Ishikawa (cell line): ENCODE data around the gene SULT1C3.

ENCODE experiments used
- CEBPB ChIP-seq: IDR thresholded peaks from 2 replicates; pipeline ENCODE4 v1.6.1; 2012
- CREB1 ChIP-seq: IDR thresholded peaks from 2 replicates; pipeline ENCODE4 v1.6.1; 2012; ENCODE audit warnings: low read depth
- EGR1 ChIP-seq: IDR thresholded peaks from 2 replicates; pipeline ENCODE4 v1.6.1; 2012
- EP300 ChIP-seq: IDR thresholded peaks from 2 replicates; pipeline ENCODE4 v1.6.1; 2012; ENCODE audit warnings: borderline replicate concordance
- FOXM1 ChIP-seq: IDR thresholded peaks from 2 replicates; pipeline ENCODE4 v1.6.1; 2012; ENCODE audit warnings: low read depth, borderline replicate concordance
- MAX ChIP-seq: IDR thresholded peaks from 2 replicates; pipeline ENCODE4 v1.6.1; 2012
- NFIC ChIP-seq: IDR thresholded peaks from 2 replicates; pipeline ENCODE4 v1.6.1; 2012
- RAD21 ChIP-seq: IDR thresholded peaks from 2 replicates; pipeline ENCODE4 v1.6.1; 2012; ENCODE audit warnings: low read depth
- REST ChIP-seq: IDR thresholded peaks from 2 replicates; pipeline ENCODE4 v1.6.1; 2012; ENCODE audit warnings: low read depth, mild to moderate bottlenecking
- TAF1 ChIP-seq: IDR thresholded peaks from 2 replicates; pipeline ENCODE4 v1.6.1; 2012; ENCODE audit warnings: low read depth, mild to moderate bottlenecking
- TCF12 ChIP-seq: IDR thresholded peaks from 2 replicates; pipeline ENCODE4 v1.6.1; 2012; ENCODE audit warnings: low read depth
- TEAD4 ChIP-seq: IDR thresholded peaks from 2 replicates; pipeline ENCODE4 v1.6.1; 2012
- USF1 ChIP-seq: IDR thresholded peaks from 2 replicates; pipeline ENCODE4 v1.6.1; 2012
- YY1 ChIP-seq: IDR thresholded peaks from 2 replicates; pipeline ENCODE4 v1.6.1; 2012; ENCODE audit warnings: low read depth
- ZBTB7A ChIP-seq: IDR thresholded peaks from 2 replicates; pipeline ENCODE4 v1.6.1; 2012; ENCODE audit warnings: low read depth

SULT1C3 gene

GRCh38 chr2:108260773-108261172 is 21.0 kb downstream of the SULT1C3 start:
- TF ChIP-seq CEBPB (no peak), FOXM1 (no peak), TEAD4 (no peak), REST (no peak), RAD21 (no peak), EGR1 (no peak), CREB1 (no peak), MAX (no peak), TCF12 (no peak), NFIC (no peak), ZBTB7A (no peak), USF1 (no peak), TAF1 (no peak), EP300 (no peak), YY1 (no peak)

- no peak for TF ChIP-seq RAD21
- TF ChIP-seq REST = no peak
- TF ChIP-seq MAX = no peak
- no peak for TF ChIP-seq FOXM1
- TF ChIP-seq CREB1 = no peak
- TF ChIP-seq YY1 = no peak
- TF ChIP-seq USF1 = no peak
- TF ChIP-seq EP300 = no peak
- TF ChIP-seq TAF1 = no peak
- TF ChIP-seq NFIC = no peak
- no peak for TF ChIP-seq TEAD4
- no peak for TF ChIP-seq ZBTB7A
- no peak for TF ChIP-seq TCF12
- TF ChIP-seq CEBPB = no peak
- TF ChIP-seq EGR1 = no peak
Measured at GRCh38 chr2:108262036-108262435, 22.3 kb downstream of the SULT1C3 start.

- TF ChIP-seq USF1 = no peak
- TF ChIP-seq EGR1 = no peak
- TF ChIP-seq ZBTB7A = no peak
- no peak for TF ChIP-seq MAX
- no peak for TF ChIP-seq NFIC
- no peak for TF ChIP-seq TAF1
Measured at GRCh38 chr2:108263401-108263800, 23.6 kb downstream of the SULT1C3 start.

- no peak for TF ChIP-seq TCF12
- TF ChIP-seq ZBTB7A = no peak
- no peak for TF ChIP-seq REST
- TF ChIP-seq TAF1 = no peak
- no peak for TF ChIP-seq TEAD4
- no peak for TF ChIP-seq NFIC
- no peak for TF ChIP-seq USF1
Measured at GRCh38 chr2:108266218-108266617, 26.4 kb downstream of the SULT1C3 start.
